NCI-H2107 treated with DMSO at 0.1 percent for 48 hours (cell line): ENCODE results near the gene SGMS1.

Experiments
- DNase-seq: peaks from one replicate; lab custom pipeline; 2025; ENCODE audit not compliant: unreplicated experiment; lab: John Stamatoyannopoulos, UW

SGMS1 gene

GRCh38 chr10:50613150-50613549 lies 10.6 kb downstream of the SGMS1 start:
- DNase-seq: no peak

DNA sequence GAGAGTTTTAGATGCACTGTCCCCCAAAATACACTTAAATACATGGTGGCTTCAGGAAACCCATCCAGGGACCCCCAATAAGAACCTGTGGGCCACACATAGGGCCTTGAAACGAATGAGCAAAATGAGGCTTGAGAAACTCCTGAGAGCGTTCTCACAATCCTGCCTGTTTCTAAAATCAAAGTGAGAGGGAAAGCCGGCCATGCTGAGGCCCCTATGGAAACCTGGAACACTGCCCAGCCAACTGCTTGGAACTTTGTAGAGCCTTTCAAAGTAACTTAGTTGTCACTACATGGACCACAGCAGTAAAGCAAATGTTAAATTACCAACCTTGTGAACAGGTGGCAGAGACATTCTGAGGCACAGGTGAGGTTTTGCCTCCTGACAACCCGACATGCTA lies 13.4 kb downstream of the SGMS1 start:
- no peak for DNase-seq

- no peak for DNase-seq
Observed at GRCh38 chr10:50607356-50607925, 16.3 kb downstream of the SGMS1 start.

GRCh38 chr10:50605951-50606270 lies 17.8 kb downstream of the SGMS1 start:
- no peak for DNase-seq

DNA sequence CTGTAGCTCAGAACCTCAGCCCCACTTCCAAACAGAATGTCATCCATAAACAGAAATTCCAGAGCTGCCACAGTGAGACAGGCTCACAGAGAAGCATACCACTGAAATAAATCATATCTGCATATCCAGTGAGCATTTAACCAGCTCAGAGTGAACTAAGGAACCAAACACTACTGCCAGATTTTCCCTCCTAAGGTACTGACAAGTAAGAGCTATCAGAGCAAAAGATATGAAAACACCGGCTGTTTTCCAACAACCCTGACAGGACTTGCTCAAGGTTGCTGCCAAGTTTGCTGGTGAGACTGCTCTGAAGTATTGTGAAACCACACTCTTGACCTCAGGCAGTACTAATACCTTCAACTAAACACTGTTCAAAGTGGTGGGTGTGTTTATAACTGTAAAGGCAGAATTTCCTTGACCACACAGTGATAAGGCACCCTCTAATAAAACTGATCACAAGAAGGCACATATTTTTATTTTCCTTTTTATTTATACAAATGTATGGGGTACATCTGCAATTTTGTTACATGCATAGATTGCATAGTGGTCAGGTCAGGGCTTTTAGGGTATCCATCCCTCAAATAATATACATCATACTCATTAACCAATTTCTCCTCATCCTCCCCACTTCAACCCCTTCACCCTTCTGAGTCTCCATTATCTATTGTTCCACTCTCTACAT lies 18.3 kb downstream of the SGMS1 start:
- no peak for DNase-seq

- no peak for DNase-seq
Observed at GRCh38 chr10:50604809-50605208, 18.9 kb downstream of the SGMS1 start.

- DNase-seq: no peak
Observed at GRCh38 chr10:50604049-50604640, 19.6 kb downstream of the SGMS1 start.

- DNase-seq: no peak
Observed at GRCh38 chr10:50603151-50603850, 20.5 kb downstream of the SGMS1 start.

GRCh38 chr10:50601974-50602373 lies 21.8 kb downstream of the SGMS1 start:
- no peak for DNase-seq

DNA sequence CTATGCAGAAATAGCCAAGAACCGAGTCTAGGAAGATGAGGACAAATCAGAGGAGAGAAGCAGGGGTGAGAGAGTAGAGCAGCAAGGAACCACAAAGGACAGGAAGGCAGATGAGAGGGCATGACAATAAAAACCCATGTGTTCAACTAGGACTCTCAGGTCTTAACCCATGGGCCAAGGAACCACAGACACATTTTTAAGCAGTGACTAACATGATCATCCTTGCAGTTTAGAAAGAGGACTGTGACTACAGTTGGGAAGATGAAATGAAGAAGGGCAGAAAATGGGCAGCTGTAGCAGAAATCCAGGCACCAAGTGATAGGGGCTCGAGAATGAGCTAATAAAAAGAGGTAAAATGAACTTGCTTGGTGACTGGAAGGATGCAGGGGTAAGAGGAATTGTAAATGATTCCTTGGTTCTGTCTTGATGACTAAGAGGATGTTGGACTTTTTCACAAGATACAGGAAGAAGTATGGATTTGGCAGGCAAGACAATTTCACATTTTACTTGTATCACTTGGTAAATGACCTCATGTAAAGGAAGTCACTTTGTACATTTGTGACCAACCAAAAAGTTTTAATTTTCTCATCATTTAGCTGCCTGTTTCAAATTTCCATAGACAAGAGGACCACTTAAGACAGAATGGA lies 22.8 kb downstream of the SGMS1 start:
- no peak for DNase-seq

DNA sequence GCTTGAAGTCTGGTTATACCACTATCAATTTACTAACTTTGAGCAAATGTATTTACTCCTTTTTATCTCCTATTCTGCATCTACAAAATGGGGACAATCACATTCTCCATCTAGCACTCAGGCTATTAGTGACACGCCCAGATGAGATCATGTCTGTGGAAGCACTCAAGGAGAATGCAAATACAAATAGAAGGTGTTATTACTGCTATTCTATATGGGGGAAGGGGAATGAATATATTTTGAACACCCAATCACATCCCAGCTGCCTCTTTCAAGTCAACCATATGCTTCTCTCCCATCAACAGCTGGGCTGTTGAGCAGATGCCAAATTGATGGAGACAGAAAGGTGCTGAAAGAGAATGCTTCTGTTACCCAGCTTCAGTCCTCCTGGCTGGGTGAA lies 23.5 kb downstream of the SGMS1 start:
- DNase-seq: no peak

- DNase-seq: no peak
Observed at GRCh38 chr10:50596897-50597296, 26.9 kb downstream of the SGMS1 start.

DNA sequence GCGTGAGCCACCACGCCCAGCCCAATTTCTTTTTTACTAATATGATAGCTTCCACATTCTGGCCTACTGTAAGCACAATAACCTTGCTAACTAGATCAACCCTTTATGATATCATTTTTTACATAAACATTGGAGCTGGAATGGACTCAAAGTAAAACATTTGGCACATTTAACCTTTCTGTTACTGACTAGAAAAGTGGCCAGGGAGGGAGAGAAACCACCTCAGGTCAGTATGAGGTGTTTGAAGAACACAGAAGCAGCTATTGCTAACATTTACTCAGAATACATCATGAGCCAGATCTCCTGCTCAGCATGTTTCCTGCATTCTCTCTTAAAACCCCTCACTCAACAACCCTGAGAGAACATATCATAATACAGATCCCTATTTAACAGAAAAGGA lies 27.3 kb downstream of the SGMS1 start:
- DNase-seq: no peak

- DNase-seq: no peak
Observed at GRCh38 chr10:50595785-50596184, 28.0 kb downstream of the SGMS1 start.

DNA sequence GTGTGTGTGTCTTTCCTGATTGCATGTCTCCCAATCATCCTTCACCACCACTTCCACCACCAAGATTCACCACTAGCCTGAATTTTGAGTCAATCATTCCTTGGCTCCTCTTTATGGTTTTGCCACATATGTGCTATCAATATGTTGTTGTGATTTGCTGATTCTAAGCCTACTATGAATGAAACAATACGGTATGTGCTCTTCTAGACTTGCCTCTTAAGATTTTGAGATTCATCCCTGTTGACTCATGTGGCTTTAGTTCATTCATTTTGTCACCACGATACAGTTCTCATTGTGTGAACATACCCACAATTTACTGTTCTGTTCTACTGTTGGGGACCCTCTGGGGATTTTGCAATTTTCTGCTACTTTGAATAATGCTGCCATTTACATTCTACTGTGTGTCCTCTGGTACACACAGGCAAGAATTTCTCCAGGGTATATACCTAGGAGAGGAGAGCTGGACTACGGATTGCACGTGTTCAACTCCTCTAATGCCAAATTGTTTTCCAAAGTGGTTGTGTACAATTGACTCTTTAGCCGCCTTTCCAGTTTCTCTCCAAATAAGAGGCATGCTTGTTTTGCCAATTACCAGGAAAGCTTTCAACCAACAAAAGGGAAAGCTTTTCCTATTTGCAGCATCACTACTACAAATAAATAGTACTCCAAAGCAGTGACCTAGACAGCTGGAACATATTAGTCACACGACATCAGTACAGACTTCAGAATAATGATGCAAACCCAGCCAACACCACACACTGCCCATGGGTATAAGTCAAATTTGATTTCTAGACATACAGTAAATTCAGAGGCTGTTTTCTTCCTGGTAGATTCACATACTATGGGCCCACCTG lies 30.0 kb downstream of the SGMS1 start:
- peak; percentile 39 for DNase-seq

DNA sequence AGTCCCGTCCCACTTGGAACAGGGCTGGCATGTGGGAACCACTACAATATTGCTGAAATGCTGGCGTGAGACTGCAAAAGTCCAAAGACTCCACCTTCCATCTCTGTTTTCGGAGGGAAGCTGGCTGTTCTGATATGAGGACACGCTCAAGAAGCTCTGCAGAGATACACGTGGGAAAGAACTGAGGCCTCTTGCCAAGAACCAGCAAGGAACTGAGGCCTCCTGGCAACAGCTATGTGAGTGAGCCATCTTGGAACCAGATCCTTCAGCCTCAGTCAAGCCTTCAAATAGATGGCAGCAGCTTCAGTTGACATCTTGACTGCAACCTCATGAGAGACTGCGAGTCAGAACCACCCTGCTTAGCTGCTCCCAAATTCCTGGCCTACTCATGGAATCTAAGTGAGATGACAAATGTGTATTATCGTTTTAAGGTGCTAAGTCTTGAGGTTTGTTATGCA lies 30.8 kb downstream of the SGMS1 start:
- DNase-seq: no peak

DNA sequence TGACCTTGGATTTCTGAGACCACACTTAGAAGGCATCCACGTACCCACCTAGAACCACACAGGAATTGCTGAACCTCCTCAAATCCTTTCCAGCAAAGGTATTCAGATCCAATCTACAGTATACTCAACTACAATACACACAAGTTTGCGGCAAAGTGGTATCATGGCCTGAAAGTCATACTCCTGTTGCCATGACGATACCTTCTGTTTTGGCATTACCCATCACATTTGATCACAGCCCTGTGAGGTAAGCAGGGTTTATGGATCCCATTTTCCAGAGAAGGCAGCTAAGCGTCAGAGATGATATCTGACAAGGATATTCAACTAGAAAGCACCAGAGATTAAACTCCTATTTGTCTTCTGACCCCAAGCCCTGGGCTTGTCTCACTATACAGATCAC lies 32.8 kb downstream of the SGMS1 start:
- DNase-seq: no peak

GRCh38 chr10:50586740-50587088 lies 37.0 kb downstream of the SGMS1 start:
- DNase-seq: no peak

DNA sequence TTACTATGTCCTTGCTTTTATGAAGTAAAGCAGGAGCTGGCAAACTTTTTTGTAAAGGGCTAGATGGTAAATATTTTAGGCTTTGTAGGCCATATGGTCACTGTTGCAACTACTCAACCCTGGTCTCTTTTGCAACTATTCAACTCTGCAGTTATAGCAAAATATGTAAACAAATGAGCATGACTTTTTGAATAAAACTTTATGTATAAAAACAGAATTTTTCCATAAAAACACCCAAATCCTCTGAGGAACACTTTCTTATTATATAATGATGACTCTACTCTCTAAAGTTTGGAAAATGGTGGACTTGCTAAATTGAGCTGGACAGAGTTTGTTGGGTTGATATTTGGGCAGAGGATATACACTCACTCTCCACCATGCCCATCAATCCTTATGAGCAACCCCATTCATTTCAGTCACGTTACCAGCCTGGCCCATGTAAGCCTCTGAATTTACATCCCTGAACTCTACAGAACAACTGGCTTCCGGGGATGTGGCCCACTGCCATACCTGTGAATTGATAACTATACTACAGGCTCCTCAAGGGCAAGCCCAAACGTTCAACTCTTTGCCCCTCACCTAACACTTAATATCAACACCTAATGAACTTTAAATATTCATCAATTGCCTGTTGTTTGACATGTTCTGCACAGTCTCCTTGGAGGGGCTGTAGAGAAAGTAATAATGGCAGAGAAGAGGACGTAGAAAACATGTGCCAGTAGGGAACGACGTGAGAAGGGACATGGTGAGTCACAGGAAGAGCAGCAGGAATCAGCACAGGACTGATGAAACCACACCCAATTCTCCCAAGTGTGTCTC lies 37.6 kb downstream of the SGMS1 start:
- DNase-seq: no peak
